ENCODE measurements around the gene FAT1.
"Not testable (repeated sequence)": the region's sequence is repeated elsewhere in the genome, so short reads cannot be mapped to it uniquely, and the experiment has no call there.

FAT1 gene

GRCh38 chr4:186723292-186724057 lies at the start of gene FAT1:
Gene FAT1 (minus strand): TSS chr4:186723856. CDS start chr4:186709827, 14,029 bp downstream.
- DNase-seq (ENCODE audit: low read depth): peak; percentile 89

GRCh38 chr4:186772936-186773487 lies 49.4 kb upstream of the FAT1 start:
- no peak for DNase-seq (ENCODE audit: low read depth)

GRCh38 chr4:186771624-186772023 lies 48.0 kb upstream of the FAT1 start:
- no peak for DNase-seq (ENCODE audit: low read depth)

GRCh38 chr4:186770481-186771175 lies 47.0 kb upstream of the FAT1 start:
- DNase-seq (ENCODE audit: low read depth): peak; percentile 62

- no peak for DNase-seq (ENCODE audit: low read depth)
These were observed 44.1 kb upstream of the FAT1 start for GRCh38 chr4:186767794-186768193.

- no peak for DNase-seq (ENCODE audit: low read depth)
These were observed 42.3 kb upstream of the FAT1 start for GRCh38 chr4:186765673-186766546.

- DNase-seq (ENCODE audit: low read depth): peak; percentile 95
These were observed 41.5 kb upstream of the FAT1 start for GRCh38 chr4:186765138-186765537.

- no peak for DNase-seq (ENCODE audit: low read depth)
These were observed 40.8 kb upstream of the FAT1 start for GRCh38 chr4:186764457-186764856.

- DNase-seq (ENCODE audit: low read depth): no peak
These were observed 39.2 kb upstream of the FAT1 start for GRCh38 chr4:186762865-186763264.

- no peak for DNase-seq (ENCODE audit: low read depth)
These were observed 38.7 kb upstream of the FAT1 start for GRCh38 chr4:186762361-186762760.

- DNase-seq (ENCODE audit: low read depth): not testable (repeated sequence)
These were observed 38.3 kb upstream of the FAT1 start for GRCh38 chr4:186761956-186762355.

GRCh38 chr4:186761393-186761792 lies 37.7 kb upstream of the FAT1 start:
- DNase-seq (ENCODE audit: low read depth): peak; percentile 71

GRCh38 chr4:186760576-186760975 lies 36.9 kb upstream of the FAT1 start:
- DNase-seq (ENCODE audit: low read depth): peak; percentile 87

- no peak for DNase-seq (ENCODE audit: low read depth)
These were observed 36.3 kb upstream of the FAT1 start for GRCh38 chr4:186759990-186760389.

- no peak for DNase-seq (ENCODE audit: low read depth)
These were observed 35.5 kb upstream of the FAT1 start for GRCh38 chr4:186758929-186759682.

GRCh38 chr4:186757696-186758355 lies 34.2 kb upstream of the FAT1 start:
- DNase-seq (ENCODE audit: low read depth): peak; percentile 64

- not testable (repeated sequence) for DNase-seq (ENCODE audit: low read depth)
These were observed 32.9 kb upstream of the FAT1 start for GRCh38 chr4:186756550-186756949.

- no peak for DNase-seq (ENCODE audit: low read depth)
These were observed 32.2 kb upstream of the FAT1 start for GRCh38 chr4:186755550-186756519.

- no peak for DNase-seq (ENCODE audit: low read depth)
These were observed 31.3 kb upstream of the FAT1 start for GRCh38 chr4:186754976-186755375.

GRCh38 chr4:186752325-186752724 lies 28.7 kb upstream of the FAT1 start:
- no peak for DNase-seq (ENCODE audit: low read depth)

All from fibroblast of gingiva (primary cell).